GM13976 (cell line): ENCODE results near the gene RASSF8.

Source experiments
- DNase-seq: peaks from one replicate; pipeline ENCODE4 v3.0.0; 2012; ENCODE audit warnings: low spot score
- in situ Hi-C: fragments of 300-500 bp; cut with MboI; formaldehyde crosslinking; loops from one replicate; pipeline ENCODE4 v1.12.0; 2022; ENCODE audit warnings: low sequenced_read_pairs, mixed read lengths, inconsistent platforms; ENCODE audit not compliant: unreplicated experiment
- TF ChIP-seq, protein P1 (sequence below): IDR thresholded peaks from 2 replicates; pipeline ENCODE4 v1.5.1; 2012; ENCODE audit warnings: borderline replicate concordance, mild to moderate bottlenecking; ENCODE audit not compliant: insufficient read depth; ENCODE audit errors: extremely low read depth, missing control alignments, control extremely low read depth

The RASSF8 gene

DNA sequence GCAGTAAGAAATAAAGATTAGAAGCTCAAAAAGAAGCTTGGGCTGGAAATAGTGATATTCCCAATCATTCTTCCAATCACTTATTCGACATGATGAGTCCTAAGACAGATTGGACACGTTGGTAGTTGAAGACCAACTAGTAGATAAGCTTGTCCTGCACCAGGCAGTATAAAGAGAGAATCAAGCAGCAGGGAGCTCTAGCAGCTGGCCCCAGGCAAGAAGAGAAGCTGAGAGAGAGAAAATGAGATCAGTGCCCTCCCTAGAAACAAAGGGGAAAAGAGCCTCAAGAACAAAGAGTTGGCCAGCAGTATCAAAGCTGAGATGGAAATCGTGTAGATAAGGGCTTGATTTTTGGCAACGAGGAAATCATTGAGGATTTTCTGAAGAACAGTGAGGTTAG, 20.6 kb downstream of the RASSF8 start:
- TF ChIP-seq, protein P1, sequence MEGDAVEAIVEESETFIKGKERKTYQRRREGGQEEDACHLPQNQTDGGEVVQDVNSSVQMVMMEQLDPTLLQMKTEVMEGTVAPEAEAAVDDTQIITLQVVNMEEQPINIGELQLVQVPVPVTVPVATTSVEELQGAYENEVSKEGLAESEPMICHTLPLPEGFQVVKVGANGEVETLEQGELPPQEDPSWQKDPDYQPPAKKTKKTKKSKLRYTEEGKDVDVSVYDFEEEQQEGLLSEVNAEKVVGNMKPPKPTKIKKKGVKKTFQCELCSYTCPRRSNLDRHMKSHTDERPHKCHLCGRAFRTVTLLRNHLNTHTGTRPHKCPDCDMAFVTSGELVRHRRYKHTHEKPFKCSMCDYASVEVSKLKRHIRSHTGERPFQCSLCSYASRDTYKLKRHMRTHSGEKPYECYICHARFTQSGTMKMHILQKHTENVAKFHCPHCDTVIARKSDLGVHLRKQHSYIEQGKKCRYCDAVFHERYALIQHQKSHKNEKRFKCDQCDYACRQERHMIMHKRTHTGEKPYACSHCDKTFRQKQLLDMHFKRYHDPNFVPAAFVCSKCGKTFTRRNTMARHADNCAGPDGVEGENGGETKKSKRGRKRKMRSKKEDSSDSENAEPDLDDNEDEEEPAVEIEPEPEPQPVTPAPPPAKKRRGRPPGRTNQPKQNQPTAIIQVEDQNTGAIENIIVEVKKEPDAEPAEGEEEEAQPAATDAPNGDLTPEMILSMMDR, result no peak
- in situ Hi-C loops, result no loop called here
- no peak for DNase-seq

DNA sequence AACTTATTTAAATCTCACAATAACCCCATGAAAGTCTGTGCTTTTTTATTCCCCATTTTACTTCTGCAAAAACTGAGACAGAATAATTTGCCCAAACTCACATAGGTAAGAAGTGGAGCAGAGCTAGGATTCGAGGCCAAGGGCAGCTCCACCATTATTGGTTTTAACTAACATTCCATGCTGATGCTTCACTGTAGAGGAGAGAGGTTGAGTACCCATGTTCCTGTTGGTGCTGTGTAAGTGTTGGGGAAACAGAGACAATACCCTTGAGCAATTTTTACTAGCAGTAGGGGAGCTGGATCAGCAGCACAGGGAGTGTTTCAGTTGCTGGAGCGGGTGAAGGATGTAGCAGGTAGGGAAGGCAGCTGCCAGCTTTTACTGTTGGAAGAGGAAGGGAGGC, 21.1 kb downstream of the RASSF8 start:
- TF ChIP-seq, protein P1, result no peak
- DNase-seq, result no peak
- in situ Hi-C loops, result no loop called here

DNA sequence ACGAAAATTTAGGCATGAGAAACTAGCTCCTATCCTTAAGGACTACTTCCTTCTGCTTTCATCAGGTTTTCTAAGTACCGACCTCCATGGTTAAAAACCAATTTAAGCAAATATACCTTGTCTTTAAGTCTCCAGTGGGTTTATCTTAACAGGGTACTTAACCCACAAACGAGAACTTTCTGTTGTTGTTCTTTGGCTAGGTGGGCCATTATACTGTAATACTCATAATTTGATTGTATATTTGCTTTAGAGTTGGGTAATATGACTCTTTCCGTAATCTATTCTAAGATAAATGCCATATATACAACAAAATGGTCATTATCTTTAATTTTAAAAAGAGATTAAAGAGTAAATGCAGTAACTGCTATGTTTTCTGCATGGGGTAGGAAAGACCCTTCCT, 21.6 kb downstream of the RASSF8 start:
- in situ Hi-C loops, result no loop called here
- DNase-seq, result no peak
- TF ChIP-seq, protein P1, result no peak

DNA sequence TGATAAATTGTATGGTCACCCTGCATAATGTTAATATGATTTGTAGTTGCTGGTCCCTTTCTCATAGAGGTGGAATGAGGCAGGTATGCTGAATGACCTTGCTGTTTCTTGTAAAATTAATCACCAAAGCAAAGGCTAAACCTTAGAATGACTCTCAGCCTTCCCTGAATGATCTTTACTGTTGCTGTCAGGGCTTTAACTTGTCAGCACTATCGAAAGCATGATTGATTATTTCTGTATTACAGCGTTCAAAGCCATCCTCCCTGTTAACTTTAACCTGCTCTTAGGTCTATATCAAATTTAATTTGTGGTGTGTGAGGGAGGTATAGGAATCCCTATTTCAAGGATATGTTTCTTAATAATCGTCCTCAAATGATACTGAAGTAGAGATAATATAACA, 23.1 kb downstream of the RASSF8 start:
- DNase-seq, result no peak
- in situ Hi-C loops, result no loop called here
- TF ChIP-seq, protein P1, result no peak

DNA sequence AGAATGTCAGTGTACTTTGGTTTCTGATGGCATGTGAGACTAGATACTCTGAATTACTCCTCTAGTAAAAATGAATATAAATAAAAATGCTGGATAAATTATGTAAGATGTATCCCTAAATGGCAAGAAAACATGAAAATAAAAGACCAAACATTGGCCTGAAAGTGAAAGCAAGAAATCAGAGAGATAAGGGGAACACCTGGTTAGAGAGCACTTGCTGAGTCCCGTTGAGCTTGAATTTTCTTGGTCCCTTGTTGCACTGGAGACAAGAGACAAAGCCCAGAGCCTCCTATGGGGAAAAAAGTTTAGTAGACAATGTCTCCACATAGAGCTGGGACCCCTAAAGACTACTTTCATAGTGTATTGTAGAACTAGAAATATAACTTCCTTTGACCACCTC, 23.9 kb downstream of the RASSF8 start:
- no peak for DNase-seq
- in situ Hi-C loops, result no loop called here

DNA sequence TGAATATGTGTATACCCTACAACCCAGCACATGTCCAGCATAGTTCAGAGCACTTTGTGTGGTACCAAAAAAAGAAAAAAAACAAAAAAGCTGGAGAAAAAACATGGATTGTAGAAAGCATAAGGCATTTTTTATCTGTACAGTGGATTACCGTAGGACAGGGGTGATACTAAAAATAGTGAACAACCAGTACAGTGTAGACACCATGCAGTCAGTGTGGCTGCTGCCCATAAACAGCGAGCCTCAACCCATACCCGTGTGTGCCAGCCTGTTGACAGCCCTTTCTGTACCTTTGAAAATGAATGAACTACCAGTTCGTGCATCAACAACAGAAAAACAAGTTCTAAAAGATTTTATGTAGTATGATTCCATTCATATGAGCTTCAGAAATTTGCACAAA, 25.1 kb downstream of the RASSF8 start:
- TF ChIP-seq, protein P1, result no peak
- DNase-seq, result no peak
- in situ Hi-C loops, result no loop called here

More for the DNA sequence above, 23.9 kb downstream of the RASSF8 start:
- TF ChIP-seq, protein P1, result no peak

DNA sequence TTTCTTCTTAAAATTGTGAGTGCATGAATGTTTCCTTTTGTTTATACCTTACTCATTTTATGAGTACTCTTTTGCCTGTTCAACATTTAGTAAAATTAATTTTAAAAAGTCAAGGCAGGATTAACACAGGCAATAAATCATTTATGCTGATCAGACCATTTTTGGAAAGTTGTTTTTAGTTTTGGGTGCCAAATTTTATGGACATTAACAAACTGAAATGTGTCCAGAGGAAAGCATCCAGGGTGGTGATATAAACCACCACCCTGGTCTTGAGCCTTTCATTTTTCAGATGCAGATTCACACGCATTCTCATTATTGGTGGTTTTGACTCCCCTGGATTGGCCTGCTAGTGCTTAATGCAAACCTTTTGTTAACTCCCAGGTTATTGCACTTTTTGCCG, 26.3 kb downstream of the RASSF8 start:
- DNase-seq, result no peak
- TF ChIP-seq, protein P1, result no peak
- in situ Hi-C loops, result no loop called here
